ENCODE data around the gene VWA1. TPM values are rescaled to one million over a fixed set of nuclear protein-coding genes. Genes with fewer than 3 reads are reported as not detected.

The VWA1 gene
- polyA plus RNA-seq, 1 of the 3 experiments (the other 2 are of a cell fraction) = 7.4 TPM

GRCh38 chr1:1399187-1399871 is 36.2 kb upstream of the VWA1 start, which contains the start of gene CCNL2:
Gene CCNL2 (minus strand): TSS chr1:1399335. CDS start chr1:1399306, 29 bp downstream.
- no peaks in the 10 kb centered on the region for H3K9me3 ChIP-seq
- peak within 1 kb of the TSS; percentile 63; the same call in 1 of the 2 replicates for H2AFZ ChIP-seq (ENCODE audit: low read depth)
- H3K27me3 ChIP-seq (ENCODE audit: insufficient read depth) = no peaks in the 10 kb centered on the region
- H3K4me2 ChIP-seq = peak within 1 kb of the TSS; percentile 94
- no peaks in the 10 kb centered on the region for H3K9me2 ChIP-seq
- CTCF ChIA-PET = interaction anchor here (0.7 to 3.8 kb wide), 8 partner anchors 8 to 219 kb away, joined by 3 to 16 read pairs (median 3); partner anchors contain the start of genes ATAD3A and MRPL20
- WGBS (ENCODE audit: low lambda C conversion rate) = no CpG with 5 or more reads among the region's 86 CpGs
- peaks cover 91% of the 10 kb centered on the region for H3K79me2 ChIP-seq (ENCODE audit: insufficient read depth)
- peaks cover 28% of the 10 kb centered on the region for H3F3A ChIP-seq (replicated peaks; ENCODE audit: insufficient read depth)
- peaks cover 6 to 23% of the 10 kb centered on the region in 2 experiments; a peak in 1 of 4 replicates for H3K4me1 ChIP-seq (ENCODE audit: control insufficient read depth in 1 of 2, insufficient read depth in 2 of 2, low read depth in 1 of 2, low read length in 1 of 2)
- DNase-seq = peak; percentile 99
- POLR2A ChIA-PET = interaction anchor here (0.6 to 2.1 kb wide), 6 partner anchors 8 to 28 kb away, joined by 3 to 15 read pairs (median 6); partner anchors contain the start of genes AURKAIP1 and MRPL20
- no peaks in the 10 kb centered on the region for H4K20me1 ChIP-seq (ENCODE audit: insufficient read depth)
- peak within 1 kb of the TSS; percentile 93 for H3K9ac ChIP-seq
- H3K36me3 ChIP-seq (replicated peaks in 1 of 2; ENCODE audit: control insufficient read depth in 1 of 2, insufficient read depth in 2 of 2, low read length in 1 of 2) = peaks cover 24 to 35% of the 10 kb centered on the region in 2 experiments
- H3K4me3 ChIP-seq (ENCODE audit: low read depth in 2 of 2, low read length in 1 of 2) = peak within 1 kb of the TSS; percentile 74 to 78
- H3K27ac ChIP-seq (ENCODE audit: low read depth in 2 of 2, low read length in 1 of 2) = peak within 1 kb of the TSS; percentile 72 to 85
- TF ChIP-seq RXRA (IDR thresholded peaks at IDR 0.05; ENCODE audit: borderline replicate concordance, low read depth) (no peak), RCOR1 (IDR thresholded peaks at IDR 0.05; ENCODE audit: low read length) (no peak), FOSL2 (IDR thresholded peaks at IDR 0.05; ENCODE audit: borderline replicate concordance, low read depth) (no peak), IRF3 (IDR thresholded peaks at IDR 0.05; ENCODE audit: low read depth, low read length) (peak; percentile 91), FOXJ3 (CRISPR knock-in tag; IDR thresholded peaks at IDR 0.05) (no peak), NRF1 (IDR thresholded peaks at IDR 0.05; ENCODE audit: low read depth, low read length) (peak; percentile 52), SMC3 (IDR thresholded peaks at IDR 0.05; ENCODE audit: low read depth, low read length) (no peak), EZH2phosphoT487 (IDR thresholded peaks at IDR 0.05; ENCODE audit: borderline replicate concordance, low read depth) (no peak), CTCF (IDR thresholded peaks at IDR 0.05) (peak; percentile 53), USF1 (IDR thresholded peaks at IDR 0.05; ENCODE audit: borderline replicate concordance, low read depth) (no peak), MAX (IDR thresholded peaks at IDR 0.05; ENCODE audit: low read depth) (peak; percentile 85; the same call in 1 of the 2 replicates), ZBTB33 (IDR thresholded peaks at IDR 0.05; ENCODE audit: borderline replicate concordance, low read depth) (peak; percentile 80), CHD2 (IDR thresholded peaks at IDR 0.05; ENCODE audit: low read length, partially characterized antibody) (peak; percentile 91), JUND (IDR thresholded peaks at IDR 0.05) (no peak), MEF2A (IDR thresholded peaks at IDR 0.05; ENCODE audit: borderline replicate concordance, low read depth) (no peak), EP300 (IDR thresholded peaks at IDR 0.05; ENCODE audit: borderline replicate concordance in 1 of 2, low read depth in 1 of 2, low read length in 1 of 2) (peak in 1 of 2 experiments; percentile 20; a peak in 1 of 4 replicates), TCF12 (IDR thresholded peaks at IDR 0.05) (no peak), GATA2 (CRISPR knock-in tag; IDR thresholded peaks at IDR 0.05) (no peak), ELF1 (IDR thresholded peaks at IDR 0.05) (peak; percentile 95), MXI1 (IDR thresholded peaks at IDR 0.05; ENCODE audit: low read depth, low read length) (peak; percentile 94), NFIC (IDR thresholded peaks at IDR 0.05; ENCODE audit: borderline replicate concordance) (no peak), RFX5 (IDR thresholded peaks at IDR 0.05; ENCODE audit: low read length) (0 out of 2 replicates have a peak, but pooled peaks have one; percentile 31), FOXM1 (IDR thresholded peaks at IDR 0.05; ENCODE audit: low read depth) (no peak)
